SK-N-SH treated with all-trans-retinoic acid at 6 μM for 48 hours (cell line): ENCODE results near the gene KRT6B.

Experiments used
- ARNTL ChIP-seq: fragments of 450-650 bp; formaldehyde crosslinking; IDR thresholded peaks from 2 replicates; pipeline ENCODE4 v1.5.0; 2020; ENCODE audit warnings: low read depth, mild to moderate bottlenecking, moderate library complexity, borderline replicate concordance
- CREB5 ChIP-seq: fragments of 250-450 bp; sonication (Bioruptor Pico); IDR thresholded peaks from 2 replicates; pipeline ENCODE4 v1.5.1; 2020; ENCODE audit warnings: low read depth, mild to moderate bottlenecking, moderate library complexity
- CSDC2 ChIP-seq: fragments of 250-450 bp; sonication (Bioruptor Pico); IDR thresholded peaks from 2 replicates; pipeline ENCODE4 v1.5.0; 2020; ENCODE audit warnings: mild to moderate bottlenecking, moderate library complexity
- GLIS3 ChIP-seq: fragments of 250-450 bp; sonication (Bioruptor Pico); IDR thresholded peaks from 2 replicates; pipeline ENCODE4 v1.5.0; 2020; ENCODE audit warnings: mild to moderate bottlenecking, moderate library complexity
- PATZ1 ChIP-seq: fragments of 250-450 bp; sonication (Bioruptor Pico); IDR thresholded peaks from 2 replicates; pipeline ENCODE4 v1.8.0; 2020; ENCODE audit warnings: mild to moderate bottlenecking, moderate library complexity, borderline replicate concordance
- POU6F1 ChIP-seq: fragments of 250-450 bp; sonication (Bioruptor Pico); IDR thresholded peaks from 2 replicates; pipeline ENCODE4 v1.8.0; 2021; ENCODE audit warnings: low read depth, mild to moderate bottlenecking, moderate library complexity, borderline replicate concordance
- PPARA ChIP-seq: fragments of 250-450 bp; sonication (Bioruptor Pico); IDR thresholded peaks from 2 replicates; pipeline ENCODE4 v1.5.0; 2020; ENCODE audit warnings: mild to moderate bottlenecking, borderline replicate concordance
- RARB ChIP-seq: fragments of 250-450 bp; sonication (Bioruptor Pico); IDR thresholded peaks from 2 replicates; pipeline ENCODE4 v1.8.0; 2021; ENCODE audit warnings: mild to moderate bottlenecking, moderate library complexity
- TOX ChIP-seq: fragments of 250-450 bp; sonication (Bioruptor Pico); IDR thresholded peaks from 2 replicates; pipeline ENCODE4 v1.8.0; 2021; ENCODE audit warnings: mild to moderate bottlenecking, moderate library complexity, borderline replicate concordance
- ZFP3 ChIP-seq: fragments of 250-450 bp; sonication (Bioruptor Pico); IDR thresholded peaks from 2 replicates; pipeline ENCODE4 v1.5.0; 2020; ENCODE audit warnings: mild to moderate bottlenecking, moderate library complexity
- ZFP30 ChIP-seq: fragments of 450-650 bp; formaldehyde crosslinking; IDR thresholded peaks from 2 replicates; pipeline ENCODE4 v1.5.0; 2022; ENCODE audit warnings: mild to moderate bottlenecking, moderate library complexity
- ZNF565 ChIP-seq: fragments of 450-650 bp; formaldehyde crosslinking; conservative IDR thresholded peaks from 2 replicates; pipeline ENCODE4 v1.5.0; 2020; ENCODE audit warnings: low read depth, mild to moderate bottlenecking, moderate library complexity
- ZNF70 ChIP-seq: fragments of 450-650 bp; formaldehyde crosslinking; IDR thresholded peaks from 2 replicates; pipeline ENCODE4 v1.5.0; 2020; ENCODE audit warnings: mild to moderate bottlenecking, moderate library complexity

GRCh38 chr12:52415870-52416750 is 35.8 kb downstream of the KRT6B start:
- TF ChIP-seq PATZ1 (CRISPR knock-in tag): no peak
- no peak for TF ChIP-seq GLIS3 (CRISPR knock-in tag)
- no peak for TF ChIP-seq CREB5 (CRISPR knock-in tag)
- no peak for TF ChIP-seq POU6F1 (CRISPR knock-in tag)
- no peak for TF ChIP-seq RARB
- TF ChIP-seq CSDC2 (CRISPR knock-in tag): no peak
- TF ChIP-seq ZNF70: no peak
- no peak for TF ChIP-seq ZFP3
- no peak for TF ChIP-seq ZNF565 (CRISPR knock-in tag)
- TF ChIP-seq TOX (CRISPR knock-in tag): no peak
- TF ChIP-seq PPARA (CRISPR knock-in tag): no peak
- TF ChIP-seq ZFP30 (CRISPR knock-in tag): no peak
- TF ChIP-seq ARNTL: no peak
